AG09319 (cell line): ENCODE results near the gene ATF4.

Experiments used
- DNase-seq: peaks from one replicate; pipeline ENCODE4 v3.0.0-alpha.2; 2010; ENCODE audit warnings: low read depth; ENCODE audit errors: extremely low read depth
- CTCF ChIP-seq: IDR thresholded peaks from 2 replicates; pipeline ENCODE4 v1.5.1; 2011; ENCODE audit warnings: low read depth, mild to moderate bottlenecking, inconsistent platforms, low read length, moderate library complexity

The ATF4 gene

DNA sequence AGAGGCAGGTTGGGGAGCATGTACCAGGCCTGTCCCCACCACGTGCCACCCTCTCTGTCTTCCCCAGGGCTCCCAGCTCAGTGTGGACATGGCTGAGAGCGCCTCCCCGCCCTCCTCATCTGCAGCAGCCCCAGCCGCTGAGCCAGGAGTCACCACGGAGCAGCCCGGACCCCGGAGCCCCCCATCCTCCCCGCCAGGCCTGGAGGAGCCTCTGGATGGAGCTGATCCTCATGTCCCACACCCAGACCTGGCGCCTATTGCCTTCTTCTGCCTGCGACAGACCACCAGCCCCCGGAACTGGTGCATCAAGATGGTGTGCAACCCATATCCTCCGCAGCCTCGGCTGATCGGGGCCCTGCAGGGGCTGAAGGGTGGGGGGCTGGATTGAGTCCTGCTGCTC is 50.3 kb downstream of the ATF4 start, which contains the start of gene CACNA1I:
Gene CACNA1I, plus strand, starts transcription at position 89 of the 400 bp plus-strand sequence. Its CDS starts 0 bp downstream, at position 89.
- no peak for DNase-seq
- TF ChIP-seq CTCF, result no peak

DNA sequence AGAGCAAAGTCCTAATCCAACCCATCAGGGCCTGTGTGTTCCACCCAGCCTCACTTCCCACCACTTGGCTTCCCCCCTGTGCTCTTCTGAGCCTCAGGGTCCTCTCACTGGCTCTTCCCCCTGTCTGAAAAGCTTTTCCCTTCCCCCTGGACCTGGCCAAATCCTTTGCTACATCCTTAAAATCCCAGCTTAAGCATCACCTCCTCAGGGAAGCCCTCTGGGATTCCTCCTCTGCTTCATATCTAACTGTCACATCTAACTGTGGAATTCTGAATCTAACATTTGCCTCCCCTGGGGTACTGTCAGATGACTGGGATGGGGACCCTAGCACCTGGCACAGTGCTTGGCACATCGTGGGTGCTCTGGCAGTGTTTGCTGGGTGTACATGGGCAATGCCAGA is 51.2 kb downstream of the ATF4 start:
- no peak for TF ChIP-seq CTCF
- no peak for DNase-seq
